ENCODE measurements around the gene MDN1. TPM values are rescaled to one million over a fixed set of nuclear protein-coding genes. Genes with fewer than 3 reads are reported as not detected.

MDN1 gene
- total RNA-seq, 4 donors from 2014 or later = 7.1 to 46.5 (median 34.5) TPM

GRCh38 chr6:89604653-89605052, 214.9 kb downstream of the MDN1 start:
- TF ChIP-seq POLR2A (IDR thresholded peaks at IDR 0.05) (no peak), CTCF (IDR thresholded peaks at IDR 0.05) (no peak)
- intact Hi-C loops (cut with DNase I; ENCODE audit: low total_unique reads) = loop anchor here (10.0 kb wide), 1 partner anchor 170 kb away; the partner anchor contains the start of gene ANKRD6
- Histone ChIP-seq H3K4me3 (no peak overlapping the region), H3K27ac (no peak overlapping the region), H3K9me3 (no peaks in the 10 kb centered on the region), H3K4me1 (no peaks in the 10 kb centered on the region), H3K27me3 (no peaks in the 10 kb centered on the region), H3K36me3 (no peaks in the 10 kb centered on the region)
- no peak for DNase-seq

GRCh38 chr6:89602166-89602565, 217.4 kb downstream of the MDN1 start:
- intact Hi-C loops (cut with DNase I; ENCODE audit: low total_unique reads) = loop anchor here (10.0 kb wide), 1 partner anchor 167 kb away; the partner anchor contains the start of gene ANKRD6
- H3K4me3 ChIP-seq = no peak overlapping the region
- no peaks in the 10 kb centered on the region for H3K27me3 ChIP-seq
- DNase-seq = no peak
- no peaks in the 10 kb centered on the region for H3K36me3 ChIP-seq
- H3K9me3 ChIP-seq = no peaks in the 10 kb centered on the region
- no peaks in the 10 kb centered on the region for H3K4me1 ChIP-seq
- H3K27ac ChIP-seq = no peak overlapping the region
- TF ChIP-seq CTCF (IDR thresholded peaks at IDR 0.05) (no peak), POLR2A (IDR thresholded peaks at IDR 0.05) (no peak)

DNA sequence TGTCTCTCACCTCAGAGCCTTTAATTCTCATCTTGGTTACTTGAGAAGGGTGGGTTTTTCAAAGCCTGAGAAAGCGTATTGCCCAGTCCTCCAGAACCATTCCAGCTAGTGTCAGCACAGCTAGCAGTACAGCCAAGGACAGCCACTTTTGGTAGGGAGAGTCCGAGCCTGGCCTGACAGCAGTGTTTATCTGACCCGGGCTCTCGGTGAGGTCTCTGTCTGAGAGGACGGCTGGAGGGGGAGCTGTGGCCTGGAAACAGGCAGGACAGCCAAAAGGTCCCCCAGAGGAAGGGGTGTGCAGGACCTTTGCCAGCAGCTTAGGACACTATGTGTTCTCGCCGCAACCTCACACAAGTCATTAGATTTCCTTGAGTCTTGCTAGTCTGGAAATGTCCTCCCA, 219.9 kb downstream of the MDN1 start:
- no peak for DNase-seq
- H3K4me3 ChIP-seq = no peak overlapping the region
- no peak overlapping the region for H3K27ac ChIP-seq
- intact Hi-C loops (cut with DNase I; ENCODE audit: low total_unique reads) = loop anchor here (10.0 kb wide), 1 partner anchor 165 kb away; the partner anchor contains the start of gene ANKRD6
- no peaks in the 10 kb centered on the region for H3K4me1 ChIP-seq
- no peaks in the 10 kb centered on the region for H3K9me3 ChIP-seq
- no peaks in the 10 kb centered on the region for H3K36me3 ChIP-seq
- no peaks in the 10 kb centered on the region for H3K27me3 ChIP-seq
- TF ChIP-seq CTCF (IDR thresholded peaks at IDR 0.05) (no peak), POLR2A (IDR thresholded peaks at IDR 0.05) (no peak)

GRCh38 chr6:89597988-89598387, 221.6 kb downstream of the MDN1 start:
- TF ChIP-seq CTCF (IDR thresholded peaks at IDR 0.05) = peak in 2 of 4 experiments; percentile 8 to 27
- TF ChIP-seq POLR2A (IDR thresholded peaks at IDR 0.05) = no peak
- DNase-seq = no peak

DNA sequence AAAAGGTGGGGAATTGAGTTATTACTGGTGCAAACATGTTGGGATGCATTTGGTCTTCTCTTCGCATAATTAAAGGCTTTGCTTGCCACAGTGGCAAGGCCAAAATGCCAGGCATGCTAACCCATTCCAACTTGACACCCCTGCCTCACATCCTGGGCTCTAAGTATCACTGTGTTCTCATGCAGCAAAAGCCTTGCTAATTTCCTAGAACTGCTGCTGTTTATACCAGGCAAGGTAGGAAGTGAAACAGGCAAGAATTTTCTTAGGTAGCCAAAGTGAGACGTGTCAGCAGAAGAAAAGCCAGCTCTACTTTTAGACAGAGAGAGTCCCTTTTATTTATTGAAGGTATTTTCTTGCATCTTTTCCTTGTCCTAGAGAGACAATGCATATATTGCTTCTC, 222.2 kb downstream of the MDN1 start:
- no peaks in the 10 kb centered on the region for H3K27me3 ChIP-seq
- no peak for TF ChIP-seq CTCF (IDR thresholded peaks at IDR 0.05)
- TF ChIP-seq POLR2A (IDR thresholded peaks at IDR 0.05) = no peak
- H3K4me1 ChIP-seq = no peaks in the 10 kb centered on the region
- no peak overlapping the region for H3K27ac ChIP-seq
- H3K4me3 ChIP-seq = no peak overlapping the region
- no peaks in the 10 kb centered on the region for H3K9me3 ChIP-seq
- H3K36me3 ChIP-seq = no peaks in the 10 kb centered on the region
- intact Hi-C loops (cut with DNase I; ENCODE audit: low total_unique reads) = no loop called here
- no peak for DNase-seq

More at GRCh38 chr6:89597988-89598387, 221.6 kb downstream of the MDN1 start:
- Histone ChIP-seq H3K9me3 (no peaks in the 10 kb centered on the region), H3K4me1 (no peaks in the 10 kb centered on the region), H3K36me3 (no peaks in the 10 kb centered on the region), H3K27ac (no peak overlapping the region), H3K27me3 (no peaks in the 10 kb centered on the region), H3K4me3 (no peak overlapping the region)
- intact Hi-C loops (cut with DNase I; ENCODE audit: low total_unique reads) = no loop called here

All from uterus (tissue), 4 donors.